ENCODE results near the gene AFF3.
A peak's percentile ranks its signal among the peaks of the same experiment; 100 is the strongest.

AFF3 gene

GRCh38 chr2:100140582-100140981, 1.8 kb downstream of the AFF3 start:
- no peak for DNase-seq (ENCODE audit: low spot score)
- TF ChIP-seq CTCF (IDR thresholded peaks at IDR 0.05; ENCODE audit: borderline replicate concordance, control extremely low read depth, extremely low read depth, insufficient read depth, missing control alignments): no peak
- in situ Hi-C loops (cut with MboI; ENCODE audit: low sequenced_read_pairs, unreplicated experiment): no loop called here

- no peak for TF ChIP-seq CTCF (IDR thresholded peaks at IDR 0.05; ENCODE audit: borderline replicate concordance, control extremely low read depth, extremely low read depth, insufficient read depth, missing control alignments)
- in situ Hi-C loops (cut with MboI; ENCODE audit: low sequenced_read_pairs, unreplicated experiment): loop anchor here (10.0 kb wide), 1 partner anchor 97 kb away; no protein-coding TSS in a partner anchor
- DNase-seq (ENCODE audit: low spot score): no peak
These were observed 4.4 kb downstream of the AFF3 start for GRCh38 chr2:100137866-100138570.

GRCh38 chr2:100137318-100137717, 5.1 kb downstream of the AFF3 start:
- no peak for DNase-seq (ENCODE audit: low spot score)
- in situ Hi-C loops (cut with MboI; ENCODE audit: low sequenced_read_pairs, unreplicated experiment): loop anchor here (10.0 kb wide), 1 partner anchor 97 kb away; no protein-coding TSS in a partner anchor
- no peak for TF ChIP-seq CTCF (IDR thresholded peaks at IDR 0.05; ENCODE audit: borderline replicate concordance, control extremely low read depth, extremely low read depth, insufficient read depth, missing control alignments)

GRCh38 chr2:100136310-100136709, 6.1 kb downstream of the AFF3 start:
- no peak for TF ChIP-seq CTCF (IDR thresholded peaks at IDR 0.05; ENCODE audit: borderline replicate concordance, control extremely low read depth, extremely low read depth, insufficient read depth, missing control alignments)
- DNase-seq (ENCODE audit: low spot score): peak; percentile 54
- in situ Hi-C loops (cut with MboI; ENCODE audit: low sequenced_read_pairs, unreplicated experiment): loop anchor here (10.0 kb wide), 1 partner anchor 98 kb away; no protein-coding TSS in a partner anchor

- no peak for TF ChIP-seq CTCF (IDR thresholded peaks at IDR 0.05; ENCODE audit: borderline replicate concordance, control extremely low read depth, extremely low read depth, insufficient read depth, missing control alignments)
- in situ Hi-C loops (cut with MboI; ENCODE audit: low sequenced_read_pairs, unreplicated experiment): loop anchor here (10.0 kb wide), 1 partner anchor 99 kb away; no protein-coding TSS in a partner anchor
- no peak for DNase-seq (ENCODE audit: low spot score)
These were observed 7.0 kb downstream of the AFF3 start for GRCh38 chr2:100135415-100135814.

GRCh38 chr2:100130595-100131391, 11.6 kb downstream of the AFF3 start:
- DNase-seq (ENCODE audit: low spot score): no peak
- in situ Hi-C loops (cut with MboI; ENCODE audit: low sequenced_read_pairs, unreplicated experiment): loop anchor here (10.0 kb wide), 1 partner anchor 104 kb away; no protein-coding TSS in a partner anchor
- TF ChIP-seq CTCF (IDR thresholded peaks at IDR 0.05; ENCODE audit: borderline replicate concordance, control extremely low read depth, extremely low read depth, insufficient read depth, missing control alignments): no peak

Measured in GM13976 (cell line).